Duodenal mucosa (tissue), 2 donors: Measurements from ENCODE around the gene CRYBB2.
"Not testable (repeated sequence)": the region's sequence is repeated elsewhere in the genome, so short reads cannot be mapped to it uniquely, and the experiment has no call there.

Source experiments
- H3K27ac ChIP-seq: one replicate; pipeline ENCODE4 v1.7.0; 2013; ENCODE audit warnings: low read depth, low read length
- H3K27me3 ChIP-seq, 2 donors: one replicate each; pipeline ENCODE4 v1.7.0; 2013; ENCODE audit warnings: low read length in 2 of 2, control low read depth in 1 of 2; ENCODE audit not compliant: insufficient read depth in 2 of 2, control insufficient read depth in 1 of 2
- H3K36me3 ChIP-seq, 2 donors: one replicate each; pipeline ENCODE4 v1.7.0; 2013; ENCODE audit warnings: low read length in 2 of 2, control low read depth in 1 of 2; ENCODE audit not compliant: insufficient read depth in 2 of 2, control insufficient read depth in 1 of 2
- H3K4me1 ChIP-seq, 2 donors: one replicate each; pipeline ENCODE4 v1.7.0; 2013; ENCODE audit warnings: low read length in 2 of 2, control low read depth in 1 of 2; ENCODE audit not compliant: insufficient read depth in 2 of 2, control insufficient read depth in 1 of 2
- H3K4me3 ChIP-seq, 2 donors: one replicate each; pipeline ENCODE4 v1.7.0; 2013; ENCODE audit warnings: low read length in 2 of 2, low read depth in 1 of 2
- H3K9ac ChIP-seq, 2 donors: one replicate each; pipeline ENCODE4 v1.7.0; 2013; ENCODE audit warnings: low read length in 2 of 2, low read depth in 1 of 2
- H3K9me3 ChIP-seq, 2 donors: one replicate each; pipeline ENCODE4 v1.7.0; 2013; ENCODE audit warnings: low read length in 2 of 2, control low read depth in 1 of 2; ENCODE audit not compliant: control insufficient read depth in 1 of 2

Gene CRYBB2

DNA sequence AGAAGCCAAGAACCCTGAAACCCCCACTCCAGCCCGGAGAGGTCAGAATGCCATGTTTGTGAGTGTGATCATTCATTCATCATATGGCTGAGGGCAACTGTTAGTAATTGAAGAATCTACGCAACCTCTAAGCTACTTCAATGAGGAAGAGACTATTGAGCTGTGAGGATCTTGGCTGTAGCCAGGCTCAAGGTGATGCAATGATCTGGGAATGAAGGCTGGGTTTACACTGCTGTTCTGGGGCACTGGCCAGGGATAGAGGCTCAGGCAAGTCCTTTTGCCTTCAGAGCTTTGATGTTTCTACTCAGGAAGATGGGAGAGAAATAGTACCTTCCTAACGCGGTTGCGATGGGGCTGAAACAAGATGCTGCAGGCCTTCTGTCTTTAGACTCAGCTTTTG lies 12.9 kb downstream of the CRYBB2 start:
- Histone ChIP-seq H3K9me3 (no peaks in the 10 kb centered on the region), H3K27me3 (peaks cover 0 to 3% of the 10 kb centered on the region in 2 donors), H3K27ac (no peak overlapping the region), H3K4me3 (no peak overlapping the region), H3K9ac (no peak overlapping the region), H3K4me1 (no peaks in the 10 kb centered on the region), H3K36me3 (no peaks in the 10 kb centered on the region)

DNA sequence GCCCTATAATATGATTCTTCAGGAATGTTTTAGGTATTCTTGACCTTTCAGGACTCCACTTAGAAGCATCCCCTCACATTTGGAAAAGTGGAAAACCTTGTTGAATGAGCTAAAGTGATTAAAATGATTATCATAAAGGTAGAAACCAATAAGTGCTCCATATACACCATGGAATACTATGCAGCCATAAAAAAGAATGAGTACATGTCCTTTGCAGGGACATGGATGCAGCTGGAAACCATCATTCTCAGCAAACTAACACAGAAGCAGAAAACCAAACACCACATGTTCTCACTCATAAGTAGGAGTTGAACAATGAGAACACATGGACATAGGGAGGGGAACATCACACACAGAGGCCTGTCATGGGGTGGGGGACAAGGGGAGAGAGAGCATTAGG lies 14.3 kb downstream of the CRYBB2 start:
- H3K4me1 ChIP-seq, H3K27ac ChIP-seq, H3K4me3 ChIP-seq, H3K27me3 ChIP-seq, H3K9me3 ChIP-seq, H3K36me3 ChIP-seq, H3K9ac ChIP-seq: not testable (repeated sequence)

DNA sequence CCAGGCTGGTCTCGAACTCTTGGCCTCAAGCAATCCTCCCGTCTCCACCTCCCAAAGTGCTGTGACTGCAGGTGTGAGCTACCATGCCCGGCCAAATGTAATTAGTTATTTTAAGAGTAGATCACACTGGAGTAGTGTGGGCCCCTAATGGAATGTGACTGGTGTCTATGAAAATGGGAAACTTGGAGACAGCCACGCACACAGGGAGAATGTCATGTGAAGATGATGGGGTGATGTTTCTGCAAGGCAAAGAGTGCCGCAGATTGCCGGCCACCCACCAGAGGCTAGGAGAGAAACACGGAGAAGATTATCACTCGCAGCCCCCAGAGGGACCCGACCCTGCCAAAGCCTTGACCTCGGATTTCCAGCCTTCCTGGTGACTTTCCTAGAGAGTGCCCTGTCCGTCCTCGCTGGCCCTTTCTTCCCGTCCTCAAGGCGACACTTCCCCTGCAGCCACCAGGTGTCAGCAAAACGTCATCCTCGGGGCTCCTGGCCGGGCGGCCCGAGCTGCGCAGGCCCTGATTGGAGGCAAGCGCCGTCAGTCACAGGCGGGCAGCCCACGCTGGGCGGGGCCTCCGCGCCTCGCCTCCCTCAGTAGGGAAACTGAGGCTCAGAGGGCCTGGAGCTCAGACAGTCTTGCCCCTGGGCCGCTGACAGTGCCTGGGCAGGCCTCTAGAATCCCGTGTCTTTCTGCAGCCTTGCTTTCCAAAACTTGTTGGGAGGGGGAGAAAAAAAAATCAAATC lies 16.3 kb downstream of the CRYBB2 start:
- Histone ChIP-seq H3K9ac (no peak overlapping the region), H3K27me3 (peaks cover 0 to 7% of the 10 kb centered on the region in 2 donors), H3K27ac (no peak overlapping the region), H3K36me3 (no peaks in the 10 kb centered on the region), H3K4me1 (no peaks in the 10 kb centered on the region), H3K4me3 (no peak overlapping the region), H3K9me3 (no peaks in the 10 kb centered on the region)

DNA sequence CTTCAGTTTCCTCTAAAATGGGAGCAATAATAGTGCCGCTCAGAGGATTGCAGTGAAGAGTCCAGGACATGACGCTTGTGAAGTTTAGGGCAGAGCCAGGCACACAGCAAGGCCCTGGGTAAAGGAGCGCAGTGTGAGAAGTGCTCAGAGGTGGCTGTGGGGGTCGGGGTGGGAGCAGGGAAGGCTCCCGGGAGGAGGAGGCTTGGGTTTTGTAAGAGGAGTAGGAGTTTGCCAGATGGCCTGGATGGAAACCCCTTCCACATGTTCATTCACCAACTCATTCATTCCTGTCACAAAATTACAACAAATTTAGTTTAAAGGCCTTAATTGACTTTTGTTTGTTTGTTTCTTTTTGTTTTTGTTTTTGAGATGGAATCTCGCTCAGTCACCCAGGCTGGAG lies 17.0 kb downstream of the CRYBB2 start:
- Histone ChIP-seq H3K27ac (no peak overlapping the region), H3K9me3 (no peaks in the 10 kb centered on the region), H3K27me3 (peaks cover 0 to 7% of the 10 kb centered on the region in 2 donors), H3K4me3 (no peak overlapping the region), H3K4me1 (no peaks in the 10 kb centered on the region), H3K36me3 (no peaks in the 10 kb centered on the region), H3K9ac (no peak overlapping the region)

DNA sequence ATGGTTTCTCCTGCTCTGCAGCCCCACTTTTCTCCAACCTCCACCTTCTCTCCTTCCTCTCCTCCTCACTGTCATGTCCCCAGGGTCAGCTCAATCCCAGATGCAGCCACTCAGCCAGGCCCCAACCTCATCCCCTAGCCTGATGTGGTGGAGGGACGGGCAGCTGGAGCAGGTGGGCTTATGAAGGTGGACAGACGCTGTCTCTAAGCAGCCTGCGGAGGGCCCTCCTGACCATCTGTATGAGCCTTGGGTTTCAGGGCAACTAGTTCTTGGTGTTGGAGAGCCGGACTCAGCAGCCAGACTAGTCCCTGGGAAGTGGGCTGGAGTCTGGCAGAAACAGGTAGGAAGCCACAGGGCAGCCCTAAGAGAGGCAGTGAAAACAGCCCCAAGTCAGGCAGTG lies 18.1 kb downstream of the CRYBB2 start:
- H3K36me3 ChIP-seq, result no peaks in the 10 kb centered on the region
- H3K4me1 ChIP-seq, result no peaks in the 10 kb centered on the region
- no peak overlapping the region for H3K27ac ChIP-seq
- H3K27me3 ChIP-seq, result peaks cover 0 to 7% of the 10 kb centered on the region in 2 donors
- H3K4me3 ChIP-seq, result no peak overlapping the region
- no peak overlapping the region for H3K9ac ChIP-seq
- H3K9me3 ChIP-seq, result no peaks in the 10 kb centered on the region

DNA sequence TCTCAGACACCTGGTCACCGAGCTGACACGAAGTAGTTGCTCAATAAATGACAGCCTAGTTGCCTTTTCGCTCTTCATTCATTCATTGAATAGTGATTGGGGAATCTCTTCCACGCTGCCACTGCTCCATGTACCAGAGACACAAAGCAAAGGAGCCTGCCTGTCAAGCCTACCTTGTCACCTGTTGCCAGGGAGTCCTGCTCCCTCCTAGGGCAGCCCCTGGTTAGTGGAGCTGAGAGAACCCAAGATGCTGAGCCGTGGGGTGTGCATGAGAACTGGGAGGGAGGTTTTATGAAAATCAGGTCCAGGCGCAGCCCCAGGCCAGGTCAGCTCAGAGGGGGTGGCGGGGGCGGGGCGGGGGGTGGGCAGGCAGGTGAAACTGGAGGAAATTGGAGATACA lies 18.6 kb downstream of the CRYBB2 start:
- H3K27me3 ChIP-seq, H3K36me3 ChIP-seq, H3K4me3 ChIP-seq, H3K4me1 ChIP-seq, H3K9me3 ChIP-seq, H3K27ac ChIP-seq, H3K9ac ChIP-seq: not testable (repeated sequence)

DNA sequence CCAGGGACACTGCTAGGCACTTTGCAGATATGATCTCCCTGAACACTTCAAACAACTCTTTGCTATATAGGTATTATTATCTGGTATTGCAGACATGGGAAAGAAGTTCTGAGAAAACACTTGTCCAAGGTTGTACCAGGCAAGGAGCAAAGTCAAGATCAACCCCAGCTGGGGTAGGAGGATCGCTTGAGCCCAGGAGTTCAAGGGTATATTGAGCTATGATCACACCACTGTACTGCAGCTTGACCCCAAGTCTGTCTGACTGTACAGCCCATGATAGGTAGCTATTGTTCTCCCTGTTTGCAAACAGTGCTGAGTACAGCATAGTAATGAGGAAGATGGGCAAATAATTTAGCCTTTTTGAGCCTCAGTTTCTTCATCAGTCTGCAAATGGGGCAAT lies 35.7 kb downstream of the CRYBB2 start:
- not testable (repeated sequence) for H3K4me1 ChIP-seq, H3K4me3 ChIP-seq, H3K27me3 ChIP-seq, H3K36me3 ChIP-seq, H3K9me3 ChIP-seq, H3K9ac ChIP-seq, H3K27ac ChIP-seq

DNA sequence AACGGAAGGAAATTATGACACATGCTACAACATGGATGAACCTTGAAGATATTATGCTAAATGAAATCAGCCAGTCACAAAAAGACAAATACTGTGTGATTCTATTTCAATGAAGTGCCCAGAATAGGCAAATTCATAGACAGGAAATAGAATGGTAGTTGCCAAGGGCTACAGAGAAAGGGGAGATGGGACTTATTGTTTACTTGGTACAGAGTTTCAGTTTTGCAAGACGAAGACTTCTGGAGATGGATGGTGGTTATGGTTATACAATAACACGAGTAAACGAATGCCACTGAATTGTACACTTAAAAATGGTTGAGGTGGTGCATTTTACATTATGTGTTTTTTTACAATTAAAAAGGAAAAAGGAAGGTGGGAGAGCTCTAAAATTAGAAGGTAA lies 48.1 kb downstream of the CRYBB2 start:
- H3K4me1 ChIP-seq, H3K36me3 ChIP-seq, H3K27me3 ChIP-seq, H3K9ac ChIP-seq, H3K27ac ChIP-seq, H3K4me3 ChIP-seq: not testable (repeated sequence)
- peaks cover 8 to 12% of the 10 kb centered on the region in 2 donors for H3K9me3 ChIP-seq

DNA sequence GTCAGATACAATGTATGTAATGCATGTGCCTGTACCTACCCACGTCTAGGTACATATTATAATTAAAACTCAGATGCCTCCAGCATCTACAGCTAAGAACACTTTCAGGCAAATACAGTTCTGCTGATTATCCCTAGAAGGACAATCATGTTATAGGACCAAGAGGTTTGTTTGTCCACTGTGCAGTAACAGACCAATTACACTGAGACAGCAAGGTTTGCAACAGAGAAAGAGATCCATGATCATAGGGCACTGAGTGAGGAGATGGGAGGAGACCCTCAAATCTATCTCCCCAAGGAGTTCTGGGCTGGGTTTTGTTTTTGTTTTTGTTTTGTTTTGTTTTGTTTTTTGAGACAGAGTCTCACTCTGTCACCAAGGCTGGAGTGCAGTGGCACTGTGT lies 49.5 kb downstream of the CRYBB2 start:
- H3K27ac ChIP-seq, H3K4me3 ChIP-seq, H3K9ac ChIP-seq, H3K27me3 ChIP-seq, H3K4me1 ChIP-seq, H3K36me3 ChIP-seq: not testable (repeated sequence)
- H3K9me3 ChIP-seq, result peaks cover 8 to 12% of the 10 kb centered on the region in 2 donors

DNA sequence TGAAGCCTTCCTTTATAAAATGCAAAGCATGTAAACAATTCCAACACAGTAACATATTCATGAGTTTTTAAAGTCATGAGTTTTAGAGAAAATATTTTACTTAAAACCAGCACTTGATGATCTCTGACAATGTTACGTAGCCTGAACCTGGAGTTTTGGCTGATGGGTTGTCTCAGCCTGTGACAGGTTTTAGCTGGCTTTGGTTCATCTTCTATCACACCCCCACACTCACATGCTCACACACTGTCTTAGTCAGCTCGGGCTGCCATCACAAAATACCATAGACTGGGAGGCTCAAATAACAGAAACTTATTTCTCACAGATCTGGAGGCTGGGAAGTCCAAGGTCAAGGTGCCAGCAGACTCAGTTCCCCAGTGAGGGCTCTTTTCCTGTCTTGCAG lies 50.6 kb downstream of the CRYBB2 start:
- not testable (repeated sequence) for H3K27ac ChIP-seq, H3K4me1 ChIP-seq, H3K36me3 ChIP-seq, H3K4me3 ChIP-seq, H3K9ac ChIP-seq, H3K27me3 ChIP-seq
- H3K9me3 ChIP-seq, result peaks cover 8 to 12% of the 10 kb centered on the region in 2 donors

DNA sequence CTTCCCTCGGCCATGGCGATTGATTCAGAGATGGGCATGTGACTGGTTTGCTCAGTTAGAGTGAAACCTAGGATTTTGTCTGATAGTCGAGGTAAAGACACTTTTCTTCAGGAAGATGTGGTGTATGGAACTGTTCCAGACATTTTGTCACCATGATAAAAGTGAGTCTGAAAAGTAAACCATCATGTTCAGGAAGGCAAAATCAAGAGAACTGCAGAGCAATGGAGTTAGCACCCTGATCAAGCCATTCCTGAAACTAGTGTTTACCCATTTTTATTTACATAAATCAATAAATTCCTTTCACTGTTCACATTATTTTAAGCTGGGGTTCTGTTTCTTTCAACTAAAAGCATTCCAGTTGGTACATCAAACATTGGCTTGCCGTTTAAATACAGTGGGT lies 53.8 kb downstream of the CRYBB2 start:
- H3K27ac ChIP-seq, H3K9ac ChIP-seq, H3K4me1 ChIP-seq, H3K4me3 ChIP-seq, H3K9me3 ChIP-seq, H3K36me3 ChIP-seq, H3K27me3 ChIP-seq: not testable (repeated sequence)
